GM12878 (cell line): ENCODE data around the gene PPP1R3C. TPM values are rescaled to one million over a fixed set of nuclear protein-coding genes. Genes with fewer than 3 reads are reported as not detected.

Experiments used
- ATAC-seq: fragments of 200-7000 bp; cut with Tn5 transposase; 3 replicates; pipeline ENCODE4 v1.9.1; 2020; ENCODE audit warnings: mild to moderate bottlenecking, moderate library complexity
- BruUV-seq: library from RNA; stranded (reverse); fragments of 400-500 nt; replicated peaks from 2 replicates; lab custom pipeline; 2021; lab: Mats Ljungman, UMichigan
- CTCF ChIA-PET: fragments of 300-600 bp; sonication (Branson Sonifier 250); formaldehyde crosslinking; extraction: SDS; loops from one replicate; lab custom pipeline; 2021; ENCODE audit warnings: inconsistent platforms; lab: Yijun Ruan, JAX
- POLR2A ChIA-PET: fragments of 350-600 bp; formaldehyde crosslinking; extraction: SDS; loops from one replicate; lab custom pipeline; 2021; ENCODE audit warnings: inconsistent platforms; lab: Charles Lee
- RAD21 ChIA-PET: fragments of 300-600 bp; sonication (Branson Sonifier 250); formaldehyde crosslinking; loops from one replicate; lab custom pipeline; 2023; ENCODE audit warnings: antibody characterized with exemption; ENCODE audit not compliant: unreplicated experiment; lab: Charles Lee
- SMC1A ChIA-PET: fragments of 300-600 bp; sonication (Branson Sonifier 250); formaldehyde crosslinking; loops from one replicate; lab custom pipeline; 2023; ENCODE audit not compliant: unreplicated experiment, uncharacterized antibody; lab: Charles Lee
- DNase-seq: peaks from one replicate; pipeline ENCODE4 v3.0.0-alpha.2; 2011; ENCODE audit warnings: low read depth, low spot score
- FAIRE-seq: peaks from 3 replicates; lab custom pipeline; 2011; peaks lifted over from hg19 to GRCh38; lab: Jason Lieb, UNC
- H2AFZ ChIP-seq: 2 replicates; pipeline ENCODE4 v1.6.0; 2011; ENCODE audit warnings: low read depth, low read length, control low read depth; ENCODE audit not compliant: control insufficient read depth
- H3K27ac ChIP-seq: 2 replicates; pipeline ENCODE4 v1.5.1; 2011; ENCODE audit warnings: control low read depth; ENCODE audit not compliant: control insufficient read depth, insufficient read depth
- H3K27me3 ChIP-seq, 2 experiments: replicated peaks in 1 of 2; 2 replicates each; pipeline versions ENCODE4 v1.6.0 to v1.6.1; 2011; ENCODE audit warnings: low read length in 1 of 2; ENCODE audit not compliant: control insufficient read depth in 2 of 2, insufficient read depth in 2 of 2
- H3K36me3 ChIP-seq, 2 experiments: 2 replicates each; pipeline ENCODE4 v1.5.1; 2011; ENCODE audit warnings: low read length in 1 of 2; ENCODE audit not compliant: control insufficient read depth in 2 of 2, insufficient read depth in 2 of 2
- H3K4me1 ChIP-seq: 2 replicates; pipeline ENCODE4 v1.6.1; 2011; ENCODE audit warnings: mild to moderate bottlenecking, low read length, moderate library complexity, mixed read lengths; ENCODE audit not compliant: control insufficient read depth, insufficient read depth
- H3K4me2 ChIP-seq: 2 replicates; pipeline ENCODE4 v1.6.0; 2011; ENCODE audit warnings: control low read depth; ENCODE audit not compliant: control insufficient read depth, insufficient read depth
- H3K4me3 ChIP-seq: fragments of 200-600 bp; sonication (generic); 2 replicates; pipeline ENCODE4 v1.5.1; 2016
- H3K79me2 ChIP-seq: 2 replicates; pipeline ENCODE4 v1.6.0; 2011; ENCODE audit warnings: low read length; ENCODE audit not compliant: control insufficient read depth, insufficient read depth
- H3K9ac ChIP-seq: 2 replicates; pipeline ENCODE4 v1.8.0; 2011; ENCODE audit warnings: low read length, control low read depth, mixed read lengths; ENCODE audit not compliant: control insufficient read depth, insufficient read depth
- H3K9me3 ChIP-seq: replicated peaks from 3 replicates; pipeline ENCODE4 v1.5.1; 2011; ENCODE audit warnings: mild to moderate bottlenecking, low read length; ENCODE audit not compliant: control insufficient read depth, insufficient read depth
- H4K20me1 ChIP-seq: 2 replicates; pipeline ENCODE4 v1.6.0; 2011; ENCODE audit not compliant: control insufficient read depth, insufficient read depth
- BRCA1 ChIP-seq: IDR thresholded peaks from 2 replicates; pipeline ENCODE4 v1.6.1; 2011; ENCODE audit warnings: low read depth, low read length, improper control_type of control experiment
- CUX1 ChIP-seq: IDR thresholded peaks from 2 replicates; pipeline ENCODE4 v1.6.1; 2012; ENCODE audit warnings: improper control_type of control experiment, low read depth, low read length; ENCODE audit not compliant: insufficient replicate concordance
- EP300 ChIP-seq, 2 experiments: fragments of 150-350 bp in 1 of 2; IDR thresholded peaks; 2 replicates each; pipeline ENCODE4 v1.6.1; 2011 to 2012; ENCODE audit warnings: low read depth in 2 of 2, low read length in 2 of 2, borderline replicate concordance in 1 of 2, improper control_type of control experiment in 1 of 2, inconsistent platforms in 1 of 2; ENCODE audit not compliant: control insufficient read depth in 1 of 2
- HCFC1 ChIP-seq: fragments of 150-350 bp; IDR thresholded peaks from 2 replicates; pipeline ENCODE4 v1.6.1; 2014; ENCODE audit warnings: low read length
- HDAC6 ChIP-seq: fragments of 200-600 bp; sonication (generic); IDR thresholded peaks from one replicate; pipeline ENCODE4 v1.8.0; 2017; ENCODE audit warnings: antibody characterized with exemption; ENCODE audit not compliant: unreplicated experiment
- IRF4 ChIP-seq: IDR thresholded peaks from 2 replicates; pipeline ENCODE4 v1.6.1; 2011; ENCODE audit warnings: low read depth, low read length
- MEF2B ChIP-seq: fragments of 450-650 bp; IDR thresholded peaks from 2 replicates; pipeline ENCODE4 v1.6.1; 2018; ENCODE audit warnings: mild to moderate bottlenecking, moderate library complexity; ENCODE audit not compliant: partially characterized antibody, poor library complexity, severe bottlenecking
- MTA3 ChIP-seq: IDR thresholded peaks from 2 replicates; pipeline ENCODE4 v1.6.1; 2012; ENCODE audit warnings: low read length, inconsistent platforms, borderline replicate concordance
- MXI1 ChIP-seq: fragments of 150-350 bp; IDR thresholded peaks from 2 replicates; pipeline ENCODE4 v1.6.1; 2011; ENCODE audit warnings: low read depth, mild to moderate bottlenecking, inconsistent platforms, low read length, improper control_type of control experiment
- NFXL1 ChIP-seq: fragments of 450-650 bp; IDR thresholded peaks from 2 replicates; pipeline ENCODE4 v1.6.1; 2017; ENCODE audit warnings: antibody characterized with exemption, mild to moderate bottlenecking, borderline replicate concordance
- NRF1 ChIP-seq: conservative IDR thresholded peaks from 2 replicates; pipeline ENCODE4 v1.6.1; 2011; ENCODE audit warnings: mild to moderate bottlenecking, low read depth, low read length, improper control_type of control experiment
- RELB ChIP-seq: fragments of 450-650 bp; IDR thresholded peaks from 2 replicates; pipeline ENCODE4 v1.6.1; 2017; ENCODE audit warnings: low read depth, mild to moderate bottlenecking, moderate library complexity
- SIN3A ChIP-seq: IDR thresholded peaks from 2 replicates; pipeline ENCODE4 v1.6.1; 2012; ENCODE audit warnings: low read depth, low read length, improper control_type of control experiment
- SPI1 ChIP-seq: IDR thresholded peaks from 2 replicates; pipeline ENCODE4 v1.6.1; 2011; ENCODE audit warnings: low read depth, mild to moderate bottlenecking, low read length, moderate library complexity, borderline replicate concordance; ENCODE audit not compliant: insufficient read depth
- SREBF1 ChIP-seq: IDR thresholded peaks from 2 replicates; pipeline ENCODE4 v1.6.1; 2012; ENCODE audit warnings: mild to moderate bottlenecking, low read length
- YY1 ChIP-seq: IDR thresholded peaks from 2 replicates; pipeline ENCODE4 v1.6.1; 2011; ENCODE audit warnings: low read depth, mild to moderate bottlenecking, low read length
- WGBS: methylation state at CpG from one replicate; pipeline ENCODE4 v1.1.6; 2016; ENCODE audit warnings: low lambda C conversion rate; ENCODE audit not compliant: insufficient replicate concordance, insufficient coverage; ENCODE audit errors: missing lambda C conversion rate; 5-methylcytosine and 5-hydroxymethylcytosine counted together
- in situ Hi-C: fragments of 300-500 bp; cut with MboI; formaldehyde crosslinking; loops from 9 replicates; pipeline ENCODE4 v1.14.3; 2018; ENCODE audit warnings: mixed read lengths
- intact Hi-C: fragments of 100-400 bp; cut with micrococcal nuclease; formaldehyde crosslinking; loops from one replicate; pipeline ENCODE4 v1.14.2; 2022; ENCODE audit not compliant: unreplicated experiment
- polyA plus RNA-seq, 11 experiments: library from polyadenylated mRNA; depleted of rRNA in 4 of 11; unstranded in 6 of 11; stranded (reverse) in 5 of 11; fragments of >200 nt; fragmentation: Nextera tagmentation in 4 of 11; fragmentation: Illumina TruSeq in 1 of 11; extraction: Ambion mirVana in 4 of 11; extraction: Trizol in 1 of 11; gene quantifications; 1 replicate in 1 of 11; 2 replicates in 10 of 11; pipeline versions ENCODE4 v1.2.1 to v1.2.3, GENCODE V29; 2011 to 2016; ENCODE audit warnings: inconsistent platforms in 2 of 11, missing spikeins in 2 of 11, low read depth in 1 of 11
- total RNA-seq, 4 experiments: library from RNA; depleted of rRNA in 3 of 4; stranded (reverse); fragments of >200 nt in 3 of 4; fragmentation: Illumina TruSeq in 1 of 4; extraction: Trizol in 1 of 4; gene quantifications; 2 replicates each; pipeline versions ENCODE4 v1.2.1 to v1.2.3, GENCODE V29; 2013 to 2021

Gene PPP1R3C
- total and polyA plus RNA-seq, 10 of the 15 experiments (the other 5 are each of a cell fraction or from before 2014, with no cell fraction given) = 0.01 to 0.08 (median 0.04) TPM; not detected in 6

GRCh38 chr10:91610919-91611318, 22.0 kb downstream of the PPP1R3C start:
- ChIA-PET SMC1A (interaction anchor here (0.6 kb wide), 1 partner anchor 42 kb away, joined by 3 read pairs; no protein-coding TSS in a partner anchor), POLR2A (no interaction called here), CTCF (no interaction called here), RAD21 (no interaction called here)
- intact Hi-C loops = no loop called here
- in situ Hi-C loops = no loop called here
- no TSS peak for BruUV-seq
- H3K4me1 ChIP-seq = no peaks in the 10 kb centered on the region
- H4K20me1 ChIP-seq = no peaks in the 10 kb centered on the region
- FAIRE-seq = no peak
- no peak for TF ChIP-seq HCFC1
- no peak for TF ChIP-seq IRF4
- TF ChIP-seq SREBF1 = no peak
- TF ChIP-seq MXI1 = no peak
- TF ChIP-seq EP300 (IDR thresholded peaks at IDR 0.05; ENCODE audit: borderline replicate concordance in 1 of 2, control insufficient read depth in 1 of 2, low read depth in 2 of 2, low read length in 2 of 2) = no peak
- no peak for TF ChIP-seq NRF1
- no peak for TF ChIP-seq MTA3
- TF ChIP-seq MEF2B = no peak
- TF ChIP-seq CUX1 = no peak
- no peak for TF ChIP-seq RELB
- no peak for TF ChIP-seq YY1
- TF ChIP-seq SIN3A = no peak
- TF ChIP-seq HDAC6 = no peak
- no peak for TF ChIP-seq BRCA1
- TF ChIP-seq SPI1 = no peak
- TF ChIP-seq NFXL1 = no peak
- no peak overlapping the region for H3K27ac ChIP-seq
- H3K36me3 ChIP-seq = no peaks in the 10 kb centered on the region
- H3K27me3 ChIP-seq = no peaks in the 10 kb centered on the region
- DNase-seq = no peak
- H3K4me3 ChIP-seq = no peak overlapping the region
- no peak overlapping the region for H2AFZ ChIP-seq
- 13% methylated on average over 1 of the region's 1 CpG for WGBS
- no peaks in the 10 kb centered on the region for H3K79me2 ChIP-seq
- no peaks in the 10 kb centered on the region for H3K9me3 ChIP-seq
- H3K9ac ChIP-seq = no peak overlapping the region
- no peak for ATAC-seq
- H3K4me2 ChIP-seq = no peak overlapping the region
